IPS DF 6.9 (cell line): Measurements from ENCODE around the gene UGDH.

ENCODE experiments used
- DNase-seq: peaks from one replicate; pipeline ENCODE4 v3.0.0-alpha.2; 2013; ENCODE audit warnings: low read depth, low spot score
- H3K27ac ChIP-seq: one replicate; pipeline ENCODE4 v1.5.1; 2013; ENCODE audit warnings: low read length, control low read depth
- H3K27me3 ChIP-seq: 2 replicates; pipeline ENCODE4 v1.6.1; 2013; ENCODE audit warnings: mild to moderate bottlenecking, low read length; ENCODE audit not compliant: control insufficient read depth, insufficient read depth
- H3K36me3 ChIP-seq: 2 replicates; pipeline ENCODE4 v1.6.1; 2013; ENCODE audit warnings: low read length; ENCODE audit not compliant: control insufficient read depth, insufficient read depth
- H3K4me1 ChIP-seq: 2 replicates; pipeline ENCODE4 v1.6.1; 2013; ENCODE audit warnings: low read length; ENCODE audit not compliant: control insufficient read depth, insufficient read depth
- H3K4me3 ChIP-seq: 2 replicates; pipeline ENCODE4 v1.5.1; 2013; ENCODE audit warnings: mild to moderate bottlenecking, low read length
- H3K9me3 ChIP-seq: 2 replicates; pipeline ENCODE4 v1.6.1; 2013; ENCODE audit warnings: low read length, inconsistent platforms; ENCODE audit not compliant: control insufficient read depth, insufficient read depth
- WGBS: extraction: QIAGEN DNeasy Blood & Tissue Kit; methylation state at CpG from one replicate; pipeline ENCODE4 v1.1.7; 2013; ENCODE audit warnings: mixed read lengths, missing lambda C conversion rate; ENCODE audit not compliant: insufficient read length, insufficient coverage; 5-methylcytosine and 5-hydroxymethylcytosine counted together

UGDH gene

DNA sequence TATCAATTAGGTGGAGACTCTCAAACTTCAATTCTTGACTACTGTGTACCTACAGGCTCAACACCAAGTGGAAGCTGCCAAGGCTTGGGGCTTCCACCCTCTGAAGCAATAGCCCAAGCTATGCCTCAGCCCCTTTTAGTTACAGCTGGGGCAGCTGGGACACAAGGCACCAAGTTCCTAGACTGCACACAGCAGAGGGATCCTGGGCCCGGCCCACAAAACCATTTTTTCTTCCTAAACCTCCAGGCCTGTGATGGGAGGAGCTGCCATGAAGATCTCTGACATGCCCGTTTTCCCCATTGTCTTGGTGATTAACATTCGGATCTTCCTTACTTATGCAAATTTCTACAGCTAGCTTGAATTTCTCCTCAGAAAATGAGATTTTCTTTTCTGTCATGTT, 3.4 kb upstream of the UGDH start:
- DNase-seq: no peak
- Histone ChIP-seq H3K27me3 (no peaks in the 10 kb centered on the region), H3K4me3 (no peak overlapping the region), H3K4me1 (no peaks in the 10 kb centered on the region), H3K27ac (no peak overlapping the region), H3K9me3 (peaks cover 4% of the 10 kb centered on the region; the same call in 1 of the 2 replicates), H3K36me3 (peaks cover 16% of the 10 kb centered on the region)
- no CpG with 5 or more reads among the region's 3 CpGs for whole genome bisulfite sequencing

DNA sequence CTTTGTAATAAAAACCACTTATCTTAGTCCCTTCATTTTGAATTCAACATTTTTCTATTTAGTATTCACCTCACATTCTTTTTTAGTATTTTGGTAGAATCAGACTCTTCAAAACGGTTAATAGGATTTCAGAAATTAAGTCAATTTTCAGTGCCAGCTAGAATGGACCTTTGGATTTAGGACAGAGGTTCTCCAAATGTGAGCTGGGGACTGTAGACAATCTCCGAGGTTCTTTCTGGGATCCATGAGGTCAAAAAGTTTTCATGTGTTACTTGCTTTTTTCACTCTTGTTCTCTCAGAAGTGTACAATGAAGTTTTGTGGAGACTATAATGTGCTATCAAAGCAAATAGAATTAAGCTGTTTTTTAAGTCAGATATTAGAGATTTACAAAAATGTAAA, 2.3 kb upstream of the UGDH start:
- Histone ChIP-seq H3K27ac (no peak overlapping the region), H3K27me3 (no peaks in the 10 kb centered on the region), H3K9me3 (peaks cover 4% of the 10 kb centered on the region; the same call in 1 of the 2 replicates), H3K4me3 (no peak overlapping the region), H3K36me3 (peaks cover 16% of the 10 kb centered on the region), H3K4me1 (no peaks in the 10 kb centered on the region)
- no CpG with 5 or more reads among the region's 2 CpGs for WGBS
- no peak for DNase-seq

DNA sequence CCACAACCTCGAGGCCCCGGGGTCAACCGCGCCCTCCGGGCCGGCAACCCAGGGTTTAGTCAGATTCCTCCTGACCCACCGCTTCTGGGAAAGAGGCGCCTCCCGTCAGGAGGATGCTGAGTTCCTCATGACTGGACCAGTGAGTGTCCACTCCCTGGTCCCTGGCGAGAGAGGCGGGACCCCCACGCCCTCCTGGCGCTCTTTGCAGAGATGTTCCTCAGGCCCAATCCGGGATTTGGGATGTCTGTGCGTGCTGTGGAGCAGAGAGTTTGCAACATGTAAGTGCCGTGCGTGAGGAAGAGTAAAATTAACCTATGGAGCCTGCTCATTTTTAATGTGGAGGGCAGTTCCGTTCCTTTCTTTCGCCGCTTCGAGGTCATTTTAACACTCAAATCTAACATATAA, 824 bp upstream of the UGDH start:
- H3K9me3 ChIP-seq: peaks cover 2% of the 10 kb centered on the region; the same call in 1 of the 2 replicates
- H3K27me3 ChIP-seq: no peaks in the 10 kb centered on the region
- DNase-seq: no peak
- no CpG with 5 or more reads among the region's 21 CpGs for WGBS
- no peak overlapping the region for H3K27ac ChIP-seq
- H3K36me3 ChIP-seq: peaks cover 12% of the 10 kb centered on the region; the same call in 1 of the 2 replicates
- peak overlapping the region; percentile 72 for H3K4me3 ChIP-seq
- no peaks in the 10 kb centered on the region; the same call in 1 of the 2 replicates for H3K4me1 ChIP-seq

DNA sequence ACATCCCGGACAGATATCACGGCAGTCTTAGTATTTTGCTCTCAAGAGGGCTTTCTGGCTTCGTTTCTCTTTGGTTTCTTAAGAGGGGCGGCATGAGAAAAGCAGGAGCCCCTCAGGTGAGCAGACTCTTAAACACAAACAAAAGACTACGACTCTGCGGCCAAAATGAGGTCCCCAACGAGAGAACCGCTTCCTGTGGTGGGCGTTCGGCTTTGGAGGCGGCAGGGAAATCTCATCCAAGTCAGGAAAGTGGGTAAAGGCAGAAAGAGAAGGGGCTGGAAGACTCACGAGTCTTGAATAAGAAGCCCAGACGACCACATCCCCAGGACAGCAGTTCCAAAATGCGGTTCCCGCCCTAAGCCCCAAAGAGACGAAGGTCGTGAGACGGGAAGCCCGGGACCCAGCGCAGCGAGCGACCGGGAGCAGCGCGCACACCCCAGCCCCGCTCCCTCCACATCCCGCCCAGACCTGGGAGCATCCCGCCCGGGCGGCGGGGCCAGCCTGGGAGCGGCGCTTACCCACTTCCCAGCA, 409 bp downstream of the UGDH start:
- Histone ChIP-seq H3K4me1 (no peaks in the 10 kb centered on the region; the same call in 1 of the 2 replicates), H3K27me3 (no peaks in the 10 kb centered on the region), H3K9me3 (peaks cover 1% of the 10 kb centered on the region; the same call in 1 of the 2 replicates), H3K4me3 (peak overlapping the region; percentile 72; the same call in 1 of the 2 replicates), H3K36me3 (peaks cover 8% of the 10 kb centered on the region; the same call in 1 of the 2 replicates), H3K27ac (no peak overlapping the region)
- DNase-seq: no peak
- no CpG with 5 or more reads among the region's 33 CpGs for WGBS

DNA sequence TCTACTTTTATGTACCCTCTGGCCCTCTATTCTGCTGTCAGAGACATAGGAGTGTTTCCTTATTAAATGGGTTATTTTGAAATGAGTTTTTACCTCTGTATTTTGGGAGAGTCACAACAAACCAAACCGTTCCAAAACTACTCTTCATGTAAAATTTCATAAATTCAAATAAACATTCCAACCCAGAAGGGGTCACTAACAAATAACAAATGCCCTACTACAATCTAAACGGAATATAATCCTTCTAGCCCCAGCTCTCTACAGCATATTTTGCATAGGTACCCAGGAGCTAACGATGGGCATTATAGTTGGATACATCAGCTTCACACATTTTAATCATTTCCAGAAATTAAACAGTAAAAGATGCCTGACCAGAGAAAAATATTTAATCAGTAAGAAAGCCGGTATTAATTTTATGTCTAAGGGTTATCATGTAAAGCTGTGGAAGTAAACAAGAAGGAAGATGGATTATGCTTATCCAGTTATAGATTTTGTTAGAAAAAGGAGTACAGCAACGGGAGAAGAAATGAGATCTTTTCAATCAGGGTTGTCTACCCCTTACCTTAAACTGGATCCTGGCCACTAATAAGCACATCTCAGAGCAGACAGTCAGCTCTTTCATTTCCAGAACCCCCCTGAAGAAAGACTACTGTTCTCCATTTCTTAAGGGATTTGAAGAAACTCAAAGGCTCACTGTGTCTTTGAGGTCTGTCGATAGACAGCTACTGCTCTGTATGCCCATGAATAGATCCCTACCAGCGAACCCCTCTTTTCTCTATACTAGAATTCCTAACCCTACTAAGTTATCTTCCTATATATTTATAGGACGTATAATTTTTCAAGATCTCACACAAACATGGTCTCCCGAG, 1.2 kb downstream of the UGDH start:
- H3K9me3 ChIP-seq: no peaks in the 10 kb centered on the region
- H3K27ac ChIP-seq: no peak overlapping the region
- H3K27me3 ChIP-seq: no peaks in the 10 kb centered on the region
- WGBS: 100% methylated on average over 1 of the region's 9 CpGs
- H3K4me1 ChIP-seq: no peaks in the 10 kb centered on the region; the same call in 1 of the 2 replicates
- H3K4me3 ChIP-seq: peak overlapping the region; percentile 72; the same call in 1 of the 2 replicates
- DNase-seq: no peak
- H3K36me3 ChIP-seq: peaks cover 6% of the 10 kb centered on the region; the same call in 1 of the 2 replicates

DNA sequence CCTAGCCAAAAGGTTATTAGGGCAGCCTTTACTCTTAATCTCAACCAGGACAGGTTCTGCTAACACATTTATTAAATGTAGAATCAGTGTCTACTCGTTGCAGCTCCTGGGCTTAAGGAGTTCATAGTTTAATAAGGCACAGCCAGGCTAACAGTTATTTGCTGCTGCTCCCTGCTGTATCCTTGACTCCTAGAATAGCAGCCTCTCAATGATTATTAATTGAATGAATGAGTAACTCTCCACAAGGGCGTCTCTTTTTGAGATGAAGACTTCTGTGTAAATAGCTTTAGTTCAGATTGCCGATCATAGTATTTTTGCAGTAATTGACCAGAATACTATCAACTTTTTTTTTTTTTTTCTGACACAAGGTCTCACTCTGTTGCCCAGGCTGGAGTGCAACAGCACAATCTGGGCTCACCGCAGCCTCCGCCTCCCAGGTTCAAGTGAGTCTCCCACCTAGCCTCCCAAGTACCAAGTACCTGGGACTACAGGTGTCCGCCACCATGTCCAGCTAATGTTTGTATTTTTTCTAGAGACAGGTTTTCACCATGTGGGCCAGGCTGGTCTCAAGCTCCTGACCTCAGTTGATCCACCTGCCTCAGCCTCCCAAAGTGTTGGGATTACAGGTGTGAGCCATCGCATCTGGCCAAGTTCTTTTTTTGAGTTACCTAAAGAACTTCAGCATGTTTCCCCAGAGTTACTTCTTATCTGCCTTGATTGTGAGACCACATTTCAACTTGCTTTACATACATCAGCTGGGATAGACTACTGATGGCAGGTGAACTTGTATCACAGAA, 2.9 kb downstream of the UGDH start:
- H3K4me3 ChIP-seq: no peak overlapping the region
- no peak for DNase-seq
- H3K36me3 ChIP-seq: no peaks in the 10 kb centered on the region
- no peaks in the 10 kb centered on the region; the same call in 1 of the 2 replicates for H3K4me1 ChIP-seq
- no peak overlapping the region for H3K27ac ChIP-seq
- no peaks in the 10 kb centered on the region for H3K27me3 ChIP-seq
- WGBS: no CpG with 5 or more reads among the region's 7 CpGs
- H3K9me3 ChIP-seq: no peaks in the 10 kb centered on the region

DNA sequence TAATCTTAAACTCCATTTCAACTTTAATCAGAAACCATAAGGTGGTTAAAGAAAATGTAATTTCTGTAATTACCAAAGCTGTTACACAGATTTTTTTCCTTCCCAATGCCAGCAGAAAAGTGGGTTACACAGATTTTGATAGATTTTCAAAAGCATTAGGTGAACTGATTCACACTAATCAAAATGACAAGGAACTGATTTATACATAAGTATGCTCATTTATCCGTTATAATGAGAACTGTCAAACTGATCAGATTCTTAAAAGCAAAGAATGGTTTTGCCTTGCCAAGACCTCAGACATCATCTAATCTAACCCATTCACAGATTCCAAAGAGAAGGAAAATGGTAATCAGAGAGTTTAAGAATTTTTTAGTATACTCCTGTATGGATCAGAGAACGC, 5.2 kb downstream of the UGDH start:
- no CpG with 5 or more reads among the region's 2 CpGs for WGBS

DNA sequence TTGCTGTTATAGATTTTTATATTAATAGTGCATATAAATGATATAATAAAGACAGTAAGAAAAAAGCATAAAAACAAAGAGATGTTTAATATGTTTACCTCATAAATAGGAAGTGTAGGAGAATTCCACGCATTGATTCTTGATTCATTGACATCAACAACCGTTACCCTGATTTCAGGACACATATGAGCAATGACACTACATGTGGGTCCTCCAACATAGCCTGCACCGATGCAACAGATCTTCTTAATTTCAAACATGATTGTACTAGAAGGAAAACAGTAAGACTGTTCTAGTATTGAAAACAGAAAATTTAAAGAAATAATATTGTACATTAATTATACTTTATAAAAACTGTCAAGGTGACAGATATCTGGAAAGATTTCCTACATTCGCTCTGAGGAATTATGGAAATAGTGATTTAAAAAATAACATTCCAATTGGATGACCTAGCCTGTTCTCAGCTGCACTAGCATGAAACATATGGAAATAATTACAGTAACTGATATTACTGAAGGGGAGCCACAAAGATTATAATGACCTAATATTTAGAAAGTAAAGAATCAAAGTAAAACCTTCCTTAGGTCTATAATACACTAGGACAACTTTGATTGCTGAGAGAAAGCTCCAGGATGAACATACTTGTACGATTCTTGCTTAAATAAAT, 5.9 kb downstream of the UGDH start:
- Histone ChIP-seq H3K36me3 (no peaks in the 10 kb centered on the region; the same call in 1 of the 2 replicates), H3K4me3 (no peak overlapping the region), H3K9me3 (no peaks in the 10 kb centered on the region), H3K27me3 (no peaks in the 10 kb centered on the region), H3K4me1 (no peaks in the 10 kb centered on the region; the same call in 1 of the 2 replicates), H3K27ac (no peak overlapping the region)
- WGBS: no CpG with 5 or more reads among the region's 5 CpGs
- DNase-seq: no peak

More for the DNA sequence above, 5.2 kb downstream of the UGDH start:
- DNase-seq: no peak
- Histone ChIP-seq H3K9me3 (no peaks in the 10 kb centered on the region), H3K4me3 (no peak overlapping the region), H3K36me3 (no peaks in the 10 kb centered on the region; the same call in 1 of the 2 replicates), H3K4me1 (no peaks in the 10 kb centered on the region; the same call in 1 of the 2 replicates), H3K27ac (no peak overlapping the region), H3K27me3 (no peaks in the 10 kb centered on the region)

DNA sequence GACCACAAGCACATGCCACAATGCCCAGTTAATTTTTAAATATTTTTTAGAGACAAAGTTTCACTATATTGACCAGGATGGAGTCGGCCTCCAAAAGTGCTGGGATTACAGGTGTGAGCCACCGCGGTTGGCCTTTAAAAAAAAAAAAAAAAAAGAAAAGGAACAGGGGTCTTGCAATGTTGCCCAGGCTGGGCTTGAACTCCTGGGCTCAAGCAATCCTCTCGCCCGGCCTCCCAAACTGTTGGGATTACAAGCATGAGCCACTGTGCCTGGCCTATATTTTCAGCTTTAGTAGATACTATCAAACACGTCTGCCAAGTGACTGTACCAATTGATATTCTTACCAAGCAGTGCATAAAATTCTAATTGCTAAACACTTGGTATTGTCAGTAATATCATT, 8.8 kb downstream of the UGDH start:
- no CpG with 5 or more reads among the region's 6 CpGs for WGBS
- H3K27me3 ChIP-seq: no peaks in the 10 kb centered on the region
- DNase-seq: no peak
- no peaks in the 10 kb centered on the region for H3K9me3 ChIP-seq
- H3K36me3 ChIP-seq: no peaks in the 10 kb centered on the region; the same call in 1 of the 2 replicates
- no peak overlapping the region for H3K27ac ChIP-seq
- H3K4me1 ChIP-seq: no peaks in the 10 kb centered on the region
- H3K4me3 ChIP-seq: no peak overlapping the region
